Chondrocyte (in vitro differentiated cells): ENCODE data around the gene DOK3. TPM values are rescaled to one million over a fixed set of nuclear protein-coding genes. Genes with fewer than 3 reads are reported as not detected.
A peak's percentile ranks its signal among the peaks of the same experiment; 100 is the strongest.

ENCODE experiments used
- DNase-seq: peaks from one replicate; pipeline ENCODE4 v3.0.0; 2021; ENCODE audit warnings: mixed read lengths, low spot score
- H3K27ac Mint-ChIP-seq: one replicate; pipeline ENCODE4 v1.8.0; 2021; ENCODE audit warnings: mild to moderate bottlenecking, moderate library complexity, mixed read lengths; ENCODE audit not compliant: unreplicated experiment
- H3K27me3 Mint-ChIP-seq: 2 replicates; pipeline ENCODE4 v1.8.0; 2021; ENCODE audit warnings: low read depth, mixed read lengths
- H3K36me3 Mint-ChIP-seq: 2 replicates; pipeline ENCODE4 v1.8.0; 2021; ENCODE audit warnings: low read depth, mixed read lengths
- H3K4me1 Mint-ChIP-seq: 2 replicates; pipeline ENCODE4 v1.8.0; 2021; ENCODE audit warnings: low read depth, mild to moderate bottlenecking, mixed read lengths
- H3K4me3 Mint-ChIP-seq: one replicate; pipeline ENCODE4 v1.8.0; 2021; ENCODE audit warnings: mild to moderate bottlenecking, moderate library complexity, mixed read lengths; ENCODE audit not compliant: unreplicated experiment
- H3K9me3 Mint-ChIP-seq: 2 replicates; pipeline ENCODE4 v1.8.0; 2021; ENCODE audit warnings: low read depth, mixed read lengths
- total RNA-seq: library from RNA; stranded (reverse); gene quantifications from 3 replicates; pipeline ENCODE4 v1.2.1, GENCODE V29; 2021
- TF ChIP-seq, protein P1 (sequence below): fragments of 200-600 bp; sonication (generic); IDR thresholded peaks from 2 replicates; pipeline ENCODE4 v1.5.0; 2021; ENCODE audit warnings: antibody characterized with exemption, mild to moderate bottlenecking, moderate library complexity

Gene DOK3
- total RNA-seq, 1 donor from 2014 or later, result 7.5 TPM

DNA sequence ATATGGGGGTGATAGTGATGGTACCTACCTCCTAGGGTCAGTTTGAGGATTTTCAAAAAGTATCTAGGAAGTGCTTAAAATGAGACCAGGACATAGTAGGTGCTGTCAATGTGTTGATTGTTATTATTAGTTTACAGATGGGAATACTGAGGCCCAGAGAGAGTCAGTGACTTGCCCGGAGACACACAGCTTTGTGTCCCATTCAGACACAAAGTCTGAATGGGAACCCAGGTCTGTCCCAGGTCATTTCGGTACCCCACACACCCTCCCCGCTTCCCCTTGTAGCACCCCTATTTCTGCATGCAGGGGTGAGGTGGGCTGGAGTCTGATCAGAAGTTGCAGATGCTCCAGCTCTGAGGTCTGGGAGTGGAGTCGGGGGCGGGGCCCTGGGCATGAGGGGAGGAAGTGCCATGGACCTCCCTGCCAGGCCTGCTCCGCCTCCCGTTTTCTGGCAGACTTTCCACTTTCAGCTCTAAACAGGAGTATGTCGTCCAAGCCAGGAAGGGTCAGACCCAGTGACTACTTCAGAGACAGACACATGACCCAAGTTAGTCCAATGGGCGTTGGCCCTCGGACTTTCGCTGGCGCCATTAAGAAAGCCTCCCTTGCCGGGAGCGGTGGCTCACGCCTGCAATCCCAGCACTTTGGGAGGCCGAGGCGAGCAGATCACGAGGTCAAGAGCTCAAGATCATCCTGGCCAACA lies 32.9 kb downstream of the DOK3 start:
- no peaks in the 10 kb centered on the region for H3K36me3 Mint-ChIP-seq

DNA sequence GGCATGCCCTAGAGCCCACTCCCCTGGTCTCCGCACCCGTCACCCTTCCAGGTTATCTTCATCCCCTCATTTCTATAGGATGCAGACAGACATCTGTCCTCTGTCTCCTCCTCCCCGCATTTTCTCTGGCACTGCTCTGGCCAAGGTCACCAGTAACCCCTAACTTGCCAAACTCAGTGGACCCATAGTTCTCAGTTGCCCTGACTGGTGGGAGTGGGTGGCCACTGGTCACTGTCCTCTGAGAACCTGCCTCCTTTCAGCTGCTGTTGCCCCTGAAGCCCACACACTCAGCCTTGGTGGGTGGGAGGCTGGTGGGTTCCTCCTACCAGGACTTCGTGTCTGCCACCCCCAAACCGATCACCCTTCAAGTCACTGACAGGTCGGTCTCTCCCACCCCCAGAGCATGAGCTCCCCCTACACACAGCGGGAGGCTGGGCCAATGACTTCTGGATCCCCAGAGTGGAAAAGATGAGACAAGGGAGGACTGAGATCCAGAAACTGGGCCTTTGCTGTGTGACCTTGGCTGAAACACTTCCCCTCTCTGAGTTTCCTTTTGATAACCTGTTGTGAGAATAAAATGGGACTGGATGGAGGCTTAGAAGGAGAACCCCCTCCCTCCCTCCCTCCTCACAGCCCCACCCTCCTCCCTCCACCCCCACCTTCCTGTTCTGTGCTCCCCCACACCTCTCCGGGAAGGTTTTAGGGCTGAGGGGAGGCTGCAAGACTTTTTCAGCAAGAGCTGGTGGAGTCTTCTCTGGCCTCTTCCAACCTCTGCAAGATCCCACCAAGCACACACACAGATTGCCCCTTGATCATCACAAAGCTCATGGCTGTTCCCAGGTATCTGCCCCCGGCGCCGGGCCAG lies 33.8 kb downstream of the DOK3 start:
- Mint-ChIP-seq H3K27me3 (no peaks in the 10 kb centered on the region), H3K4me1 (peaks cover 78% of the 10 kb centered on the region), H3K36me3 (no peaks in the 10 kb centered on the region), H3K9me3 (no peaks in the 10 kb centered on the region), H3K27ac (peak overlapping the region; percentile 99), H3K4me3 (no peak overlapping the region)
- DNase-seq, result no peak
- TF ChIP-seq, protein P1, sequence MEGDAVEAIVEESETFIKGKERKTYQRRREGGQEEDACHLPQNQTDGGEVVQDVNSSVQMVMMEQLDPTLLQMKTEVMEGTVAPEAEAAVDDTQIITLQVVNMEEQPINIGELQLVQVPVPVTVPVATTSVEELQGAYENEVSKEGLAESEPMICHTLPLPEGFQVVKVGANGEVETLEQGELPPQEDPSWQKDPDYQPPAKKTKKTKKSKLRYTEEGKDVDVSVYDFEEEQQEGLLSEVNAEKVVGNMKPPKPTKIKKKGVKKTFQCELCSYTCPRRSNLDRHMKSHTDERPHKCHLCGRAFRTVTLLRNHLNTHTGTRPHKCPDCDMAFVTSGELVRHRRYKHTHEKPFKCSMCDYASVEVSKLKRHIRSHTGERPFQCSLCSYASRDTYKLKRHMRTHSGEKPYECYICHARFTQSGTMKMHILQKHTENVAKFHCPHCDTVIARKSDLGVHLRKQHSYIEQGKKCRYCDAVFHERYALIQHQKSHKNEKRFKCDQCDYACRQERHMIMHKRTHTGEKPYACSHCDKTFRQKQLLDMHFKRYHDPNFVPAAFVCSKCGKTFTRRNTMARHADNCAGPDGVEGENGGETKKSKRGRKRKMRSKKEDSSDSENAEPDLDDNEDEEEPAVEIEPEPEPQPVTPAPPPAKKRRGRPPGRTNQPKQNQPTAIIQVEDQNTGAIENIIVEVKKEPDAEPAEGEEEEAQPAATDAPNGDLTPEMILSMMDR, result no peak

More for the DNA sequence above, 32.9 kb downstream of the DOK3 start:
- H3K4me1 Mint-ChIP-seq, result peaks cover 69% of the 10 kb centered on the region
- no peaks in the 10 kb centered on the region for H3K9me3 Mint-ChIP-seq
- H3K4me3 Mint-ChIP-seq, result no peak overlapping the region
- peak overlapping the region; percentile 99 for H3K27ac Mint-ChIP-seq
- TF ChIP-seq, protein P1, result no peak
- no peaks in the 10 kb centered on the region for H3K27me3 Mint-ChIP-seq
- no peak for DNase-seq

DNA sequence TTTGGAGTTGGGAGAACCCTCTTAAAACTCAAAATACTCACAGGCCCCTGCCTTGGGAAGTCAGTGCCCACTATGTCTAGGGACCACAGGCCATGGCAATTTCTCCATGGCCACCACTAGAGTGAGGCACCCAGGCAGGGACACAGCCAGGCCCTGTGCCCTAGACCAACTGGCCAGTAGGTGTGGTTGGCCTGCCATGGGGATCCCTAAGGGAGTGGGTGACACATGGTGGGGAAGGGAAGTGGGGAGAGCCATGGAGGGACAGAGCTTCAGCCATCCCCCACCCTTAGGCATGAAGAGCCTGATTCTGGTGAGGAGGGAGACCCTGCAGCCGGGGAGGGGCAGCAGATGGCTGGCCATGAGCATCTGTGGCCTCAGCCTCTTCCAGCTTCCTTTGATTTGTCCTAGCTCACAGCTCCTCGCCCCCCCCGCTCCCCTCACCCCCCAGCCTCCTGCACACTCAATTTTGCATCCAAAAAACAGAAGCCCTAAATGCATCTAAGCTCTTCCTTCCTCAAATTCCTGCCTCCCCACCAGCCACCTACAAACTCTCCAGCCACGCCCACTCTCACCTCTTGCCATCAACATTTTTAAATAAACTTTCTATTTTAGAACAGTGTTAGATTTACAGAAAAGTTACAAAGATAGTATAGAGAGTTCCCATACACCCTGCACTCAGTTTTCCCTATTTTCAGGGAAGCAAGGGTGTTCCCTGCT lies 34.6 kb downstream of the DOK3 start:
- TF ChIP-seq, protein P1, result no peak
- no peak for DNase-seq
- H3K27me3 Mint-ChIP-seq, result no peaks in the 10 kb centered on the region
- no peak overlapping the region for H3K4me3 Mint-ChIP-seq
- H3K9me3 Mint-ChIP-seq, result no peaks in the 10 kb centered on the region
- peaks cover 80% of the 10 kb centered on the region for H3K4me1 Mint-ChIP-seq
- H3K36me3 Mint-ChIP-seq, result peaks cover 4% of the 10 kb centered on the region
- H3K27ac Mint-ChIP-seq, result peak overlapping the region; percentile 95

DNA sequence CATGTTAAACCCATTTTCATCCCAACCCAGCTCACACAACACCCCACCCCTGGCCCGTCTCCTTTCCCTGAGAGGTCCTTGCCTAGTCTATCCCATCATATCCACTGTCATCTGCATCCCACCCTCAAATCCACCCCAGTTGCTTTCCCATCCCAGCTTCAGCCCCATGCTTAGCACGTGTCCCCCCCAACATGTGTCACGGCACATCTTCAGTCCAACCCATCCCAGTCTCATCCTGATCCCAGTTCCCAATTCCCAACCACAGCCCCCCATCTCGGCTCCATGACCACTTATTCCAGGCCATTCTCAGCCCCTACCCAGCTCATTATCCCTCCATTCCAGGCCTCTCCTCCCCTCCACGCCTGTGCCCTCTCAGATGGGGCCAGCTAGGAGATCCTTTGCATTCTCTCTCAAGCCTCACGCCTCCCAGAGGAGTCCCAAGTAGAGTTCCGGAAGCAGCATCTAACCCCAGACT lies 35.6 kb downstream of the DOK3 start:
- H3K27me3 Mint-ChIP-seq, result no peaks in the 10 kb centered on the region
- H3K9me3 Mint-ChIP-seq, result no peaks in the 10 kb centered on the region
- H3K27ac Mint-ChIP-seq, result peak overlapping the region; percentile 95
- peaks cover 80% of the 10 kb centered on the region for H3K4me1 Mint-ChIP-seq
- no peak for DNase-seq
- TF ChIP-seq, protein P1, result no peak
- H3K4me3 Mint-ChIP-seq, result peak overlapping the region; percentile 67
- H3K36me3 Mint-ChIP-seq, result peaks cover 4% of the 10 kb centered on the region
